GM18499 (cell line): ENCODE data around the gene KIF18B.

Source experiments
- ATAC-seq: cut with Tn5 transposase; IDR thresholded peaks from one replicate; pipeline ENCODE4 v1.9.1; 2021; ENCODE audit warnings: moderate number of reproducible peaks; ENCODE audit not compliant: insufficient read depth, unreplicated experiment

The KIF18B gene

DNA sequence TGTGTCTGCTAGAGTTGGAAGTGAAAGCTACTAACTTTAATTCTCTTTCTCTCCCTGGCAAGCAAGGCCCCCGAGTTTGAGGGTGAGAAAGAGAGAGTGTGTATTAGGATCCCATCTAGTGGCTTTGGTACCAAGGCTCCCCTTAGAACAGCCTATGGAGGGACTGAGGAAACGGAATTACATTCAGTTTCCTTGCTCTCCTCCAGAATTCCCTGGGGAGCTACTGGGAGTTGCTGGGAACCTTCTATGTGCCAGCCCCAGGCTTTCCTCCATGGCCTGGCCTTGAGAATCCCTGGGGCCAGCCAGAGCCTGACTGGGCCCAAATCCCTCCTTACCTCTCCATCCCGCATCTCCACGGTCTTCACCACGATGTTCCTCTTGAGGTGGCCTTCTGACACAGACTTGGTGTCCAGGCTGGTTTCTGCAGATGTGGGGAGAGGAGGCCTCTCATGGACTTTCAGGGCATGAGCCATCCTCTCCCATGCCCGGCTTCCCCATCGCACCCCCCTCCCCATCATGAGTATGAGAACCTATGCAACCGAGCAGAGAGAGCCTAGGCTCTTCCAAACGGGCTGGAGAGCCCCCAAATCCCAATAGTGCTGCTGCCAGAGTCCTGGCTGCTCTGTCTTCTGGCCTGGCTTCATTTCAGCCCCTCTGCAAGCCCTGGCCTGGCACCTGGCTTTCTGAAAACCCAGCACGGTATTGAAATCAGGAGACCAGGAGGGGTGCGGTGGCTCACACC is 39.7 kb downstream of the KIF18B start:
- ATAC-seq = no peak

DNA sequence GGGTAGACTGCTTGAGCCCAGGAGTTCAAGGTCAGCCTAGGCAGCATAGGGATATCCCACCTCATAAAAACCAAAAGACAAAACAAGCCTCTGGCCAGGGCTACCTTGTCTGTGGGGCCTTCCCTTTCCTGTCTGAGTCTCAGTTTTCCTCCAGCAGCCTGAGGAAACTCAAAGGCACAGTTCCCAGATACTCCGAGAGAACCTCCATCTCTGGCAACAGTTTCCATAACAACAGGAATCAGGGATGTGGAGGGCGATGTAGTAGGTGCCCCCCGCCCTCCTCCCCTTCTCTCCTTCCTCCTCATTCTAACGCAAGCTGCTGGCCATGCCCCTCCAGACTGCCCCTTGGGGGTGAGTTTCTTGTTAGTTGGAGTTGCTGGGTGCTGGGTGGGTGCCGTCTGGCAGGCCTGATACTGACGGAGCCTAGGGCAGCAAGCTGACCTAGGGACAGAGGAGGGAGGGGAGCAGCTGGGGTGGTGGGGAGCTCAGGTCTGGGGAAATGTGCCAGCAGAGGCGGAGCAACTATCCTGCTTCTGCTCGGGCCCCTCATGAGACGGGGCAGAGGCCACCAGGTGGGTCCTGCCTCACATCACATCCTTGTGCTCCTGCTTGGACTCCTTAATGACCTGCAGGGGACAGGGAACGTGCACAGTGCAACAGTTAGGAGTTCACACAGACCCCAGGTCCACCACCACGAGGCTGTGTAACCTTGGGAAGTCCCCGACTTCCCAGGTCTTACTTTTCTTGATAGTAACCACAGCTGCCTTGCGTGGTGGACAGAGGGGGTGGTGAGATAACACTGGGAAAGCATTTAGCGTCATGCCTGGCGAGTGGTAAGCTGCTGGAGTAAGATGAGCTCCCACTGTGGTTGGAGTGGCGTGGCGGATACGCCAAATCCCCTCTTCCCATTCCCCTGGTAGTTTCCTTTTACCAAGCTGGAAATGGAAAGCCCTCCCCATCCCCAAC is 40.5 kb downstream of the KIF18B start:
- ATAC-seq = no peak

DNA sequence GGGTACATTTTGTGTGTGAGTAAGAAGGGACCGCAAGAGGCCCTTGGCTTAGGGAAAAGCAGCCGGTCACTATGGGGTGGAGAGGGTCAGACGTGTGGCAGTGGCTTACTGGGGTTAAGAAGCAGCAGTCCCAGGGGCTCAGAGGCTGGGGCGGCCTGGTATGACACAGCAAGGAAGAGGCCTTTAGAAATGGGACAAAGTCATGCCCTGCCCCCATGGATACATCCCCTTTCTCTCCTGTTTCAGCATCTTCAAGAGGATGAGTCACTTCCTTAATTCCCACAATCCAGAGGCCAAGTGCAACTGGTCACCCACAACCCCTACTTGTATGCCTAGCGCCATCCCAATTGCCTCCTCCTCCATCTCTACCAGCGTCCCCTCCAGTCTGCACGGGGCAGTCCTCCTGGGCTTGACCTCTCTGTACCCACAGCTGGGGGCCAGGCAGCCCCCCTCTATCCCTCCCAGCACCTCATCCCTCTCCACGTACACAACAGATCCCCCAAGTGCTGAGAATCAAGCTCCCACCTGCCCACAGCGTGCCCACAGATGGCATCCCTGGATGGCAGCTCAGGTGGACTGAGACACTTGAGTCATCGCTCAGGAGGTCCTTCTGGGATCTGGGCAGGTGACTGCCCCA is 41.4 kb downstream of the KIF18B start:
- no peak for ATAC-seq

DNA sequence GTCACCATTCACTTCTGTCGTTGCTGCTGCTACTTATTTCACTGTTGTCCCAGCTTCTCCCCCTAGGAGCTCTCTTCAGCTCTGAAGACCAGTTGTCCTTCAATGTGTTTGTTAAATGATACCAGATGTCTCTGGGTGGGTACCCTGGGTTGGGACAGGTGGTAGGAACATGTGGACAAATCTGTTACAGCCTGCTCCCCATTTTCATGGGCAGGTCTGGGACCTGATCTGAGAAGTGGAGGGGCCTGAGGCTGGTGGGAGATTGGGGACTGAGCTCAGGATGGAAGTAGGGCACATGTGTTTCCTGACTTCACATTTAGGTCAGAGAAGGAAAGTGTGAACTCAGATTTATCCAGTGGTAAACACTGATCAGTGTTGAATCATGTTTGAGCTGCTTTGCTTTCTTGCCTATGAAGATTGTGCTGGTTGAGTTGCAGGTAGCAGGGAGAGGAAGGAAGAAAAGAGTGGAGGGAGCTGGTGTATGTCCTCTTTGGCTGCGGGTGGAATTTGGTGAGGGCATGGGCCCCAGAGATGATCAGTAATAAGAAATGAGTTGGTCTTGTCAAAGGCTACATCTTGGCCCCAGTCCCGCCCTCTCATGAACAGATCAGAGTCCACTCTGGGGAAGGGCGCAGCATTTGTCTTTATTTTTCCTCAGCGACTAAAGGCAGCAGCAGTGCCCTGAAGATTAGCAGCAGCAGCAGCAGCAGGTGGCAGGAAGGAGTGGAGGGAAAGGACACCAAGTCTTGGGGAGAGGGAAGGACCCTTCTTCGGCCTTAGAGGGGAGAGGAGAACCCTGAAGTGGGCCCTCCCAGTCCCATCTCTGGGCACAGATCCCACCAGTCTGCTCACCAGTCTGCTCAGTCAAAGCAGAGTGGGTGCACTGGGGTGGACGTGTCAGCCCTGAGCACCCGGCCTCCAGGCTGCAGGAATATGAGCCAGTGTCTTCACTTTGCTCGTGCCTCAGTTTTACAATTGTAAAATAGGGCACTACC is 42.3 kb downstream of the KIF18B start:
- no peak for ATAC-seq

DNA sequence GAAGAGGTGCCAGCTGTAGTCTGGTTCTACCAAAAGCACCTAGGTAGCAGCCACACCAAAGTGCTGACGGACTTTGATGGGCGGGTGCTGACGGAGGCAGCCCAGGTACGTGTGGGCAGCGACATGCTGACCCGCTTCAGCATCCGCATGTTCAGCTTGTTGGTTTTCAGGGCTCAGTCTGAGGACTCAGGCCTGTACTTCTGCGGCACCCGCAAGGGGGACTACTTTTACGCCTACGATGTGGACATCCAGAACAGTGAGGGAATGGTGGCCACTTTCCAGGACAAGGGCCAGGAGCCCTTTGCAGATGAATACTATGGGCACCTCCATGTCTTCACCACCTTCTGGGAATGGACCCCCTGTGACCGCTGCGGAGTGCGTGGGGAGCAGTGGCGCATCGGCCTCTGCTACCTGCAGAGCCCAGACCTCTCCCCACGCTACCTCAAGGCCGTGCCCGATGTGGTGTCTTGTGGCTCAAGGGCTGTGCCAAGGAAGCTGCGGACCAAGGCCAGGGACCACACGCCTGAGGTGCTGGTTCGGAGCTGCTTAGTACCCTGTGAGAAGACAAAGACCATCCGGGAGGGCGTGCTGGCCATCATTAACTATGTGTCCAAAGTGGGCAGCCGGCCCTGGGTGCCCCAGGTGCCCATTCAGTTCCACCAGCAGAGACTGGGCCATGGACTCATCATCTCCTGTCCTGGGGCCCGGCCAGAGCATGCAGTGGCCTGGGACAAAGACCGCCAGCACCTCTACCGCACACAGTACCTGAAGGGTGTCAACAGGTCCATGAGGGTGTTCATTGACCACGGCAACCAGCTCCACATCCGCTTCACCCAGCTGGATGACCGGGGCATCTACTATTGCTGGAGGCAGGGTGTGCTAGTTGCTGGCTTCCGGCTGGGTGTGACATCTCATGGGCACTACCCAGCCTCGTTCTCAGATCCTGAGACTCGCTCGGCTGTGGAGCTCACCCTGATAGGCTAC is 43.3 kb downstream of the KIF18B start:
- no peak for ATAC-seq

DNA sequence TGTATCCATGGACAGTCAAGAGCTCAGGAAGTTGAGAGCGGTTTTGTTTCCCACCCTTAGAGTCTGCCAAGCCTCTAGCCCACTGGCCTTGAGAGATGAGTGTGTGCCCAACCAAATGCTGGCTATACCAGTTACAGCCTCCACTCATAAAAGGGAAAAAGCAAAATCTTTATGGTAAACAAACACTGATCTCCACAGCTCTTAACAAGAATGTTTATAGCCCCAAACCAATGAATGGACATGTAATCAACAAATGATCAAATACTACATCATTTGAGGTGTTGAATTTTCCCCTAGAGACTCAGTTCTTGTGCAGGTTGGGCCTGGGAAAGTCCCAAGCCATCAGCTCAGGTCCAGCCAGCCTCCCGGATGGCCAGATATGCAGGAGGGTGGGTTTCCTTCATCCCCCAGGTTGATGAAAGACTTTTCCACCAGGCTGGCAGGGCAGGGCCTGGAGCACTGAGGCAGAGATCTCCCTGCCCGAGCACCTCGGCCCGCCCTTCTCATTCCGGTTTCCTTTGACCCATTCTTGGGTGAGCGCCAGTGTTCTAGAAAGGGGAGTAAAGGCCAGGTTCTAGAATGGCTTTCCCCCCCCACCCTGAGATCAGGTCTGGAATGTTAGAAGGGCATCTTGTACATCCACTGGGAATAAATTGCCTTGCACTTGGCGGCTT is 44.4 kb downstream of the KIF18B start:
- ATAC-seq = no peak

DNA sequence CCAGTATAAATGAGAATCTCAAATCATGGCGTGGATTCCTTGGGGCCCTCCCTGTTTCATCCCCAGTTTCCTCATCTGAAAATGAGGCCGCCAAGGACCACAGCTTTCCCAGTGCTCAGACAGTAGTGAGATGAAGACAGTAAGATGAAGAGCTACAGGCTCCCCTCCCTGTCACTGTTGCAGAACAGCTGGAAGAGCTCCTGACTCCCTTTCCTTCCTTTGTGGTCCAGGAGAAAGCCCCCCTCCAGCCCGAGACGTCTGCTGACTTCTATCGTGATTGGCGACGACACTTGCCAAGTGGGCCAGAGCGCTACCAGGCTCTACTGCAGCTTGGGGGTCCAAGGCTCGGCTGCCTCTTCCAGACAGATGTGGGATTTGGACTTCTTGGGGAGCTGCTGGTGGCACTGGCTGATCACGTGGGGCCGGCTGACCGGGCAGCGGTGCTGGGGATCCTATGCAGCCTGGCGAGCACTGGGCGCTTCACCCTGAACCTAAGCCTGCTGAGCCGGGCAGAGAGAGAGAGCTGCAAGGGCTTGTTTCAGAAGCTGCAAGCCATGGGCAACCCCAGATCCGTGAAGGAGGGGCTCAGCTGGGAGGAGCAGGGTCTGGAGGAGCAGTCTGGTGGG is 45.3 kb downstream of the KIF18B start:
- ATAC-seq = no peak

DNA sequence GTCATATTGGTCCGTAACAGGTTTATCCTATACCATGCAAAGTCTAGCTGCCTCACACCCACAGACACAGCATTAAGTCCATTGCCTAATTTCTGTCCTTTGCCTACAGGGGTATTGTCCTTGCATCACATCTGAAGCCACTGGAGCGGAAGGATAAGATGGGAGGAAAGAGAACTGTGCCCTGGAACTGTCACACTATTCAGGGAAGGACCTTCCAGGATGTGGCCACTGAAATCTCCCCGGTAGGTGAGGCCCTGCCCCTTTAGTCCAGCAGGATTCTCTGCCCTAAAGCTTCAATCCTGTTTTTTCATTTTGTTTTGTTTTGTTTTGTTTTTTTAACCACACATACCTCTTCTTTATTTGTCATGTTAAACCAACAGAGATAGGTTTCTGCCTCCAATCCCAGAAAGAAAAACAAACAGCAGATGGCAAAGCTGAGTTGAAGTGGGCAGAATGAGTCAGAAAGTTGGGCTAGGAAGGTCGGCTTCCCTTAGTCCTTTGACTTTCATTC is 46.1 kb downstream of the KIF18B start:
- ATAC-seq = no peak

DNA sequence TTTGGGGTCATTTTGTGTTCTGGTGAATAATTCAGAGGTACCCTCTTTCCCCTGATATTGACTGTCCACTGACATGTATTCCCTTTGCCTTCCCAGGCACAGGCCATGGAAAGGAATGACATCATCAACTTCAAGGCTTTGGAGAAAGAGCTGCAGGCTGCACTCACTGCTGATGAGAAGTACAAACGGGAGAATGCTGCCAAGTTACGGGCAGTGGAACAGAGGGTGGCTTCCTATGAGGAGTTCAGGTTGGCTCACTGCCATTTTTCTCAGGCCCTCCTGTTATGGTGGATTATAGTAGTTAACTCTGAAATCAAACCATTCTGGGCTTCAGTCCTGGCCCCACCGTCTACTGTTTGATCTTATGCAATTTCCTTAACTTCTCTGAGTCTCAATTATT is 46.7 kb downstream of the KIF18B start:
- ATAC-seq = no peak

DNA sequence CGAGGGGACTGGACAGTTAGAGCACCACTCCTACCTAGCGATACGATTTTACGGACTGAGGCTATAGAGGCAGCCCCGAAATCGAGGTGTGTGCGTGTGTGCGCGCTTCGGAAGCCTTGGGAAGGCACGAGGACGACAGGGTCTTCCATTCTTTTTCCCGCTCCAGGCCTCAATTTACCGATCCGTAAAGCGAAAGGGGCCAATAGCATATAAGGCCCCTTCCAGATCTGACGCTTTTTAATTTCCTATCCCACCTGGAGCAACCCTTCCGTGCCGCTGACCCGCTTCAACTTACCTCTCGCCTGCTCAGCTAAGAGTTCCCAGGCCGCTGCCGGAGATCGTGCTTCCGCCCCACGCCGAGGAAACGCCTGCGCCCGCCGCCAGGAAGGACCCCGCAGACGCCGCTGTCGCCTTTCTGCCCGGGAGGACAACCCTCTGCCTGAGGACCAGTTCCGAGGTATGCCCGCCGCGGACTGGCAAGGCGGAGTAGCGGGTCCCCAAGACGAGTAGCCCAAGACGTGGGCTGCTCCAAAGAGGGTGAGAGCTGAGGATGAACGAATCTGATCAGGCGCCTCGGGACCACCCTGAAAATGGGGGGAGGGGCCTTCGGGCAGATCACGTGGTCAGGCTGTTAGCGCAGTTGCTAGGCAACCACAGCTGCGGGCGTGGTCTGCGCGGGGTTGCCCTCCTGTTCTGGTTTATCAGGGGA is 48.3 kb downstream of the KIF18B start, which contains the start of gene EFTUD2:
Gene EFTUD2 (minus strand): TSS at position 372 of the 709 bp plus-strand sequence. CDS start 4,924 bp downstream, outside the sequence.
- no peak for ATAC-seq

DNA sequence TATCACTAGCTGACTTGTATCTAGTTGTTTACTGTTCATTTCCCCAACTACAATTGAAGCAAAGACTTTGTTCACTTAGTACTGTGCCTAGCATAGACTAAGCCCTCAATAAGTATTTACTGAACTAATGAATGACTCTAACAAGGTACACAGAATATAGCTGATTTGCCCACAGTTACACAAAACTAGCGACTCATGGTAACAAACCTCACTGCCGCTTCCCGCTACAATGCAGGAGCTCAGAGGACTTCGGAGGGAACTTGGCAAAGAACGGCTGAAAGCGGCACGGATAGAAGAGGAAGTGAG is 48.9 kb downstream of the KIF18B start:
- ATAC-seq = no peak

DNA sequence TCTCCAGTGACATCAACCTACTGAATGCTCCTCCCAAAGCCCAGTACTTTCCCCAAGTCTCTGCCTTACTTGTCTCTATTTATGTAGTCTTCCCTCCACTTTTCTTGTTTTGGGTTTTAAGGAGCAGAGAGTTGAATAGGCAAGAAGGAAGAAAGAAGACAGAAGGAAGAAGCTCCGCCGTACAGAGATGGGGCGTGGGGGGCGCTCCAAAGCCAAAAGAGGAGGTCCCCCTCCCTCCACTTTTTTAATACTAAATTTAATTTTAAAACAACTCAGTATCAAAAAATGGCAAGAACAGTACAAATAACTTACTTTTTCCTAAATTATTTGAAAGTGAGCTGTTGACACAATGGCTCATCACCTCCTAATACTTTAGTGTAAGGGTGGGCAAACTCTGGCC is 52.9 kb downstream of the KIF18B start:
- no peak for ATAC-seq

DNA sequence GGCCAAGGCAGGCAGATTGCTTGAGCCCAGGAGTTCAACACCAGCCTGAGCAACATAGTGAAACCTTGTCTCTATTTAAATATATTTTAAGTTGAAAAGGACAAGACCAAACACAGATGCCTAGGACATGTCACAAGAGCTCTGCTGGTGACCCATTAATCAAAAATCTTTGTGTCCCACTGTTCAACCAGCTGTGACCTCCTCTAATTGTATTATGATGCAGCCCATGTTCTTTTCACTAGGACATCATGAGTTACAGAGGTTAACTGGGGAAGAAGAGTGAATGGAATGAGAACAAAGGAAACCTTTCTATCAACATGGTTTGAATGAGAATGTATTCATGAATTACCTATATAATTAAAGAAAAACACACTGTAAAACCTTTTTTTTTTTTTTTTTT is 55.3 kb downstream of the KIF18B start:
- no peak for ATAC-seq

DNA sequence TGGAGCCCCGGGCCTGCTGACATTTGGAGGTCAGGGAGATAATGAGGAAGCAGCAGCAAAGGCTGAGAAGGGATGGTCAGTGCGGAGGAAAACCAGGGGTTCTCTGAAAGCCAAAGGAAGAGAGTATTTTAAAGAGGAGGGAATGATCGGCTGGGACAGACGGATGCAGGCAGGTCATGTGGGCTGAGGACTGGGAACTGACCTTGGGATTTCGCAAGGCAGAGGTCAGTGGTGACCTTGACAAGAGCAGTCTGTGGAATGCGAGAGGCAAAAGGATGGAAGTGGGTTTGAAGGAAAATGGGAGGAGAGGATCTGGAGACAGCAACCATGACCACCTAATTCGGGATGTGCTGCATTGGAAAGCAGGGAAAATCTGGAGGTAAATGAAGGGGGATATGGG is 58.6 kb downstream of the KIF18B start:
- no peak for ATAC-seq

DNA sequence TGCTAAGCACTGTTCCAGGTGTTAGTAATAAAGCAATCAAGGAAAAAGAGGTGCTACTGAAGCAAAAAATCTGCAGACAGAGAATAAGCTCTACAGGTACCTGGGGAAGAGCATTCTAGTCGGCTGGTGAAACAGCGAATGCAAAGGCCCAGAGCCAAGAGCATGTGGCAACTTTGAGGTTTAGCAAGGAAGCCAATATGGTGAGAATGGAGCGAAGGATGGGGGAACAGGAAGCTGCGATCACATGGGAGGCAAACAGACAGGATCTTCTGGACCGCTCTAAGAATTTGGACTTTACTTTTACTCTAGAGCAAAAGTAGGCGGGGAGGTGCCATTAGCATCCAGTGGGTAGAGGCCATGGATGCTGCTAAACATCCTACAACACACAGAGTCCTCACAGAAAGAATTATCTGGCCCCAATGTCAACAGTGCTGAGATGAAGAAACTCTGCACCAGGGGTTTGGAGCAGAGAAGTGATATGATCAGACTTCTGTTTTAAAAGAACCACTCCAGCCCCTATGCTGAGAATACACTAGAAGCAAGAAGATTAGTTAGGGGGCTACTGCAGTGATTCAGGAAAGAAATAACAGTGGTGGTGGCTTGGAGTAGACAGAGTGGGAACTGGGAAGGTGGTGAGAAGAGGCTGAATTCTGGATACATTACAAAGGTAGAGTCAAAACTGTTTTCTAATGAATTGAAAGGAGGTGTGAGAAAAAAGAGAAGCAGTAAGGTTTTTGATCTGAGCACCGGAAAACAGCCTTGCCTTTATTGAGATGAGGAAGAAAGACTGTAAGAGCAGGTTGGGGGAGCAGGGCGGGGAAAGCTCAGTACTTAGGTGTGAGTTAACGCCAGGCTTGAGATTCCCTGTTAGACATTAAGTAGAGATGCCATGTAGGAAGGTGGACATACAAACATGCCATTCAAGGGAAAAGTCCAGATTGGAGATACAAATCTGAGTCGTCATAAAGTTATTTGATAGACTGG is 59.3 kb downstream of the KIF18B start:
- ATAC-seq = no peak

DNA sequence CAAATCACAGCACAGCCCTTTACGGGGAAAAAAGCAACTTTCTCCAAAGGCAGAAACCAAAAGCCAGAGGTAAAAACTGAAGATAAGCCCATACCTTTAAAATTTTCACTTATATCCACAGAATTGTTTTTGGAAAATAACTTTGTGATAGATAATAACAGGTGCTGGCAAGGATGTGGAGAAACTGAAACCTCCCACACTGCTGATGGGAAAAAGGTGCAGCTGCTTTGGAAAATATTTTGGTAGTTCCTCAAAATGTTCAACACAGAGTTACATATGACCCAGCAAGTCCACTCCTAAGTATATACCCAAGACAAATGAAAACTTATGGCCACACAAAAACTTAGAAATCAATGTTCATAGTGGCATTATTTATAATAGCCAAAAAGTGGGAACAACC is 60.6 kb downstream of the KIF18B start:
- no peak for ATAC-seq
